SK-N-MC (cell line): ENCODE measurements around the gene IL23A.

Source experiments
- DNase-seq: peaks from one replicate; pipeline ENCODE4 v3.0.0-alpha.2; 2011; ENCODE audit warnings: low read depth, low spot score
- H3K27ac ChIP-seq: fragments of 200-600 bp; sonication (generic); 2 replicates; pipeline ENCODE4 v1.5.1; 2016; ENCODE audit warnings: mixed run types
- H3K36me3 ChIP-seq: fragments of 200-600 bp; sonication (generic); 2 replicates; pipeline ENCODE4 v1.6.1; 2017; ENCODE audit warnings: antibody characterized with exemption, low read length, mixed read lengths; ENCODE audit not compliant: insufficient read depth
- H3K4me3 ChIP-seq: fragments of 200-600 bp; sonication (generic); 2 replicates; pipeline ENCODE4 v1.5.1; 2016
- H3K9ac ChIP-seq: fragments of 200-600 bp; sonication (generic); 2 replicates; pipeline ENCODE4 v1.8.0; 2017; ENCODE audit warnings: mixed run types, mixed read lengths; ENCODE audit not compliant: insufficient read length
- H3K9me3 ChIP-seq: fragments of 200-600 bp; sonication (generic); 2 replicates; pipeline ENCODE4 v1.6.1; 2017; ENCODE audit warnings: low read depth, mild to moderate bottlenecking, antibody characterized with exemption, low read length, moderate library complexity, mixed read lengths
- EZH2 ChIP-seq: fragments of 200-600 bp; sonication (generic); IDR thresholded peaks from one replicate; pipeline ENCODE4 v1.6.1; 2017; ENCODE audit warnings: antibody characterized with exemption
- FOXP2 ChIP-seq: optimal IDR thresholded peaks from 2 replicates; pipeline ENCODE3; 2011; ENCODE audit warnings: mild to moderate bottlenecking, moderate library complexity; ENCODE audit not compliant: insufficient read depth; ENCODE audit errors: extremely low read length, control extremely low read depth
- POLR2AphosphoS5 ChIP-seq: IDR thresholded peaks from 2 replicates; pipeline ENCODE4 v1.6.1; 2012; ENCODE audit warnings: mild to moderate bottlenecking, low read depth, low read length, borderline replicate concordance

Gene IL23A

GRCh38 chr12:56362130-56363059, 23.7 kb downstream of the IL23A start, which contains the start of gene APOF:
Gene APOF, minus strand, starts transcription at chr12:56362857. Its CDS starts 112 bp downstream, at chr12:56362745.
- H3K4me3 ChIP-seq, result no peak within 1 kb of the TSS
- no peak within 1 kb of the TSS for H3K27ac ChIP-seq
- H3K9ac ChIP-seq, result no peak within 1 kb of the TSS
- no peaks in the 10 kb centered on the region for H3K36me3 ChIP-seq
- H3K9me3 ChIP-seq, result no peaks in the 10 kb centered on the region
- no peak for DNase-seq
- TF ChIP-seq FOXP2 (no peak), EZH2 (no peak), POLR2AphosphoS5 (no peak)

- Histone ChIP-seq H3K27ac (no peak overlapping the region), H3K9ac (no peak overlapping the region), H3K9me3 (no peaks in the 10 kb centered on the region), H3K36me3 (no peaks in the 10 kb centered on the region), H3K4me3 (no peak overlapping the region)
- no peak for TF ChIP-seq EZH2
- no peak for TF ChIP-seq POLR2AphosphoS5
- TF ChIP-seq FOXP2, result no peak
- DNase-seq, result no peak
Measured at GRCh38 chr12:56366948-56367347, 28.3 kb downstream of the IL23A start.

- DNase-seq, result no peak
- Histone ChIP-seq H3K27ac (no peak overlapping the region), H3K4me3 (no peak overlapping the region), H3K9me3 (no peaks in the 10 kb centered on the region), H3K36me3 (no peaks in the 10 kb centered on the region), H3K9ac (no peak overlapping the region)
- TF ChIP-seq EZH2 (no peak), POLR2AphosphoS5 (no peak), FOXP2 (no peak)
Measured at GRCh38 chr12:56373515-56373914, 34.8 kb downstream of the IL23A start.

GRCh38 chr12:56374726-56375597, 36.3 kb downstream of the IL23A start:
- no peak overlapping the region for H3K4me3 ChIP-seq
- H3K9me3 ChIP-seq, result no peaks in the 10 kb centered on the region
- TF ChIP-seq EZH2 (no peak), FOXP2 (no peak), POLR2AphosphoS5 (no peak)
- H3K9ac ChIP-seq, result no peak overlapping the region
- no peaks in the 10 kb centered on the region for H3K36me3 ChIP-seq
- no peak for DNase-seq
- H3K27ac ChIP-seq, result no peak overlapping the region

- TF ChIP-seq FOXP2, result no peak
- TF ChIP-seq EZH2, result no peak
- no peak for TF ChIP-seq POLR2AphosphoS5
- H3K4me3 ChIP-seq, result no peak overlapping the region
- no peak overlapping the region for H3K27ac ChIP-seq
- H3K36me3 ChIP-seq, result no peaks in the 10 kb centered on the region
- no peak overlapping the region for H3K9ac ChIP-seq
- no peaks in the 10 kb centered on the region for H3K9me3 ChIP-seq
- DNase-seq, result no peak
Measured at GRCh38 chr12:56375598-56376434, 37.1 kb downstream of the IL23A start.

GRCh38 chr12:56377310-56377988, 38.8 kb downstream of the IL23A start:
- H3K4me3 ChIP-seq, result no peak overlapping the region
- DNase-seq, result no peak
- no peak overlapping the region for H3K9ac ChIP-seq
- no peak overlapping the region for H3K27ac ChIP-seq
- TF ChIP-seq EZH2 (no peak), POLR2AphosphoS5 (no peak), FOXP2 (no peak)
- H3K36me3 ChIP-seq, result no peaks in the 10 kb centered on the region
- H3K9me3 ChIP-seq, result no peaks in the 10 kb centered on the region

GRCh38 chr12:56377989-56378316, 39.3 kb downstream of the IL23A start:
- Histone ChIP-seq H3K4me3 (no peak overlapping the region), H3K27ac (no peak overlapping the region)

More at GRCh38 chr12:56377989-56378316, 39.3 kb downstream of the IL23A start:
- TF ChIP-seq FOXP2, result no peak
- no peak for TF ChIP-seq EZH2
- no peak for TF ChIP-seq POLR2AphosphoS5
- no peaks in the 10 kb centered on the region for H3K9me3 ChIP-seq
- H3K36me3 ChIP-seq, result no peaks in the 10 kb centered on the region
- no peak for DNase-seq
- H3K9ac ChIP-seq, result no peak overlapping the region
